Breast epithelium (tissue), 4 donors: ENCODE results near the gene CRIP3. TPM values are rescaled to one million over a fixed set of nuclear protein-coding genes. Genes with fewer than 3 reads are reported as not detected.
"Not testable (repeated sequence)": the region's sequence is repeated elsewhere in the genome, so short reads cannot be mapped to it uniquely, and the experiment has no call there.

Source experiments
- DNase-seq, 2 donors: peaks; one replicate each; pipeline ENCODE4 v3.0.0-alpha.2; 2019; ENCODE audit warnings: low spot score in 2 of 2
- H3K27ac ChIP-seq, 2 donors: fragments of 200-600 bp; sonication (generic) in 1 of 2; one replicate each; pipeline ENCODE4 v1.5.1; 2016 to 2019; ENCODE audit warnings: mild to moderate bottlenecking in 1 of 2
- H3K27me3 ChIP-seq, 2 donors: fragments of 200-600 bp; sonication (generic) in 1 of 2; one replicate each; pipeline versions ENCODE4 v1.5.1 to v1.6.0; 2017 to 2019; ENCODE audit warnings: control low read depth in 1 of 2, mild to moderate bottlenecking in 1 of 2
- H3K36me3 ChIP-seq: fragments of 200-600 bp; one replicate; pipeline ENCODE4 v1.5.1; 2019
- H3K4me1 ChIP-seq, 2 donors: fragments of 200-600 bp; sonication (generic); one replicate each; pipeline ENCODE4 v1.5.1; 2016 to 2019; ENCODE audit warnings: control low read depth in 1 of 2
- H3K4me3 ChIP-seq, 3 donors: fragments of 200-600 bp; sonication (generic); 1 replicate in 2 of 3; 2 replicates in 1 of 3; pipeline ENCODE4 v1.5.1; 2016 to 2019; ENCODE audit warnings: mild to moderate bottlenecking in 3 of 3, moderate library complexity in 2 of 3
- H3K9me3 ChIP-seq, 2 donors: fragments of 200-600 bp; sonication (generic) in 1 of 2; one replicate each; pipeline ENCODE4 v1.5.1; 2016 to 2019; ENCODE audit warnings: control low read depth in 1 of 2
- CTCF ChIP-seq, 3 donors: fragments of 450-650 bp; IDR thresholded peaks; one replicate each; pipeline ENCODE4 v1.5.1; 2016 to 2017; ENCODE audit warnings: antibody characterized with exemption in 3 of 3, mild to moderate bottlenecking in 3 of 3, moderate library complexity in 3 of 3
- POLR2A ChIP-seq: fragments of 450-650 bp; IDR thresholded peaks from one replicate; pipeline ENCODE4 v1.6.1; 2016; ENCODE audit warnings: antibody characterized with exemption, mild to moderate bottlenecking, moderate library complexity
- POLR2AphosphoS5 ChIP-seq, 3 donors: sonication (generic); formaldehyde crosslinking; IDR thresholded peaks; one replicate each; pipeline ENCODE4 v1.6.1; 2017; ENCODE audit warnings: antibody characterized with exemption in 3 of 3
- intact Hi-C: fragments of 100-400 bp; cut with DNase I; formaldehyde crosslinking; loops from one replicate; pipeline ENCODE4 v1.15.1; 2023; ENCODE audit warnings: low total_unique reads
- total RNA-seq, 3 donors: library from RNA; depleted of rRNA; stranded (reverse); fragments of >200 nt; gene quantifications; one replicate each; pipeline ENCODE4 v1.1.0, GENCODE V29; 2016

Gene CRIP3
- total RNA-seq, 3 donors from 2014 or later = 1.6 to 2.1 (median 1.9) TPM

- Histone ChIP-seq H3K27ac (no peak overlapping the region), H3K4me3 (peak overlapping the region in 1 of 3 donors; percentile 67), H3K9me3 (no peaks in the 10 kb centered on the region), H3K4me1 (no peaks in the 10 kb centered on the region), H3K27me3 (no peaks in the 10 kb centered on the region), H3K36me3 (no peaks in the 10 kb centered on the region)
- intact Hi-C loops = no loop called here
- DNase-seq = no peak
- no peak for TF ChIP-seq POLR2AphosphoS5 (IDR thresholded peaks at IDR 0.05)
- no peak for TF ChIP-seq CTCF (IDR thresholded peaks at IDR 0.05)
- TF ChIP-seq POLR2A = no peak
Measured at GRCh38 chr6:43307451-43308100, 1.1 kb downstream of the CRIP3 start.

- intact Hi-C loops = loop anchor here (1.0 kb wide), 1 partner anchor 50 kb away; no protein-coding TSS in a partner anchor
- Histone ChIP-seq H3K9me3 (no peaks in the 10 kb centered on the region), H3K27me3 (no peaks in the 10 kb centered on the region), H3K4me1 (no peaks in the 10 kb centered on the region), H3K4me3 (no peak overlapping the region), H3K36me3 (no peaks in the 10 kb centered on the region), H3K27ac (no peak overlapping the region)
- TF ChIP-seq POLR2A (no peak), CTCF (IDR thresholded peaks at IDR 0.05) (no peak), POLR2AphosphoS5 (IDR thresholded peaks at IDR 0.05) (no peak)
- DNase-seq = no peak
Measured at GRCh38 chr6:43306086-43306485, 2.5 kb downstream of the CRIP3 start.

GRCh38 chr6:43304882-43305281, 3.7 kb downstream of the CRIP3 start:
- TF ChIP-seq CTCF (IDR thresholded peaks at IDR 0.05) (no peak), POLR2A (no peak)
- H3K4me1 ChIP-seq = no peaks in the 10 kb centered on the region
- no peaks in the 10 kb centered on the region for H3K9me3 ChIP-seq
- no peak for DNase-seq
- no peak overlapping the region for H3K4me3 ChIP-seq
- no peaks in the 10 kb centered on the region for H3K27me3 ChIP-seq
- intact Hi-C loops = no loop called here
- H3K27ac ChIP-seq = no peak overlapping the region
- no peaks in the 10 kb centered on the region for H3K36me3 ChIP-seq

GRCh38 chr6:43304361-43304760, 4.3 kb downstream of the CRIP3 start:
- Histone ChIP-seq H3K27ac (no peak overlapping the region), H3K9me3 (no peaks in the 10 kb centered on the region), H3K4me3 (no peak overlapping the region), H3K27me3 (peaks cover 0 to 5% of the 10 kb centered on the region in 2 donors), H3K4me1 (no peaks in the 10 kb centered on the region), H3K36me3 (no peaks in the 10 kb centered on the region)
- intact Hi-C loops = no loop called here
- DNase-seq = no peak
- TF ChIP-seq CTCF (IDR thresholded peaks at IDR 0.05) = no peak
- no peak for TF ChIP-seq POLR2AphosphoS5 (IDR thresholded peaks at IDR 0.05)
- TF ChIP-seq POLR2A = no peak

- intact Hi-C loops = no loop called here
- H3K36me3 ChIP-seq = no peaks in the 10 kb centered on the region
Measured at GRCh38 chr6:43303751-43304331, 4.8 kb downstream of the CRIP3 start.

GRCh38 chr6:43303006-43303405, 5.6 kb downstream of the CRIP3 start:
- H3K4me1 ChIP-seq, DNase-seq, intact Hi-C loops, H3K9me3 ChIP-seq, H3K36me3 ChIP-seq, H3K4me3 ChIP-seq, H3K27ac ChIP-seq: not testable (repeated sequence)
- H3K27me3 ChIP-seq = peaks cover 0 to 11% of the 10 kb centered on the region in 2 donors

More at GRCh38 chr6:43303751-43304331, 4.8 kb downstream of the CRIP3 start:
- H3K27me3 ChIP-seq = peaks cover 0 to 6% of the 10 kb centered on the region in 2 donors
- H3K4me1 ChIP-seq = no peaks in the 10 kb centered on the region
- H3K4me3 ChIP-seq = no peak overlapping the region
- H3K9me3 ChIP-seq = no peaks in the 10 kb centered on the region
- H3K27ac ChIP-seq = no peak overlapping the region
- TF ChIP-seq CTCF (IDR thresholded peaks at IDR 0.05) = no peak
- TF ChIP-seq POLR2AphosphoS5 (IDR thresholded peaks at IDR 0.05) = no peak
- TF ChIP-seq POLR2A = no peak
- DNase-seq = no peak
